SK-N-SH (cell line): ENCODE measurements around the gene SMLR1.
A peak's percentile ranks its signal among the peaks of the same experiment; 100 is the strongest.

ENCODE experiments used
- CTCF ChIP-seq: fragments of 200-600 bp; sonication (generic); IDR thresholded peaks from 2 replicates; pipeline ENCODE4 v1.6.1; 2017; ENCODE audit warnings: antibody characterized with exemption, mild to moderate bottlenecking, moderate library complexity
- GABPA ChIP-seq: IDR thresholded peaks from 2 replicates; pipeline ENCODE4 v1.4.0; 2012; ENCODE audit warnings: low read depth, mild to moderate bottlenecking
- POLR2AphosphoS5 ChIP-seq: IDR thresholded peaks from 2 replicates; pipeline ENCODE4 v1.6.1; 2012; ENCODE audit warnings: low read depth, low read length
- RCOR1 ChIP-seq: fragments of 150-350 bp; IDR thresholded peaks from 2 replicates; pipeline ENCODE4 v1.6.1; 2017; ENCODE audit warnings: antibody characterized with exemption, low read length
- SIN3A ChIP-seq: IDR thresholded peaks from 2 replicates; pipeline ENCODE4 v1.6.1; 2012; ENCODE audit warnings: low read depth, mild to moderate bottlenecking, low read length, moderate library complexity, borderline replicate concordance
- SMC3 ChIP-seq: IDR thresholded peaks from 2 replicates; pipeline ENCODE4 v1.6.1; 2012; ENCODE audit warnings: low read depth, low read length, improper control_type of control experiment

GRCh38 chr6:130853555-130854183, 26.5 kb downstream of the SMLR1 start:
- TF ChIP-seq CTCF: no peak
- no peak for TF ChIP-seq RCOR1
- no peak; the same call in 1 of the 2 replicates for TF ChIP-seq POLR2AphosphoS5
- TF ChIP-seq SMC3: no peak
- TF ChIP-seq GABPA: no peak
- peak; percentile 15; the same call in 1 of the 2 replicates for TF ChIP-seq SIN3A
